SW 1271 (cell line): ENCODE results near the gene MTHFSD.

Source experiments
- DNase-seq, 2 experiments: peaks; one replicate each; lab custom pipeline; 2025; lab: John Stamatoyannopoulos, UW

MTHFSD gene

DNA sequence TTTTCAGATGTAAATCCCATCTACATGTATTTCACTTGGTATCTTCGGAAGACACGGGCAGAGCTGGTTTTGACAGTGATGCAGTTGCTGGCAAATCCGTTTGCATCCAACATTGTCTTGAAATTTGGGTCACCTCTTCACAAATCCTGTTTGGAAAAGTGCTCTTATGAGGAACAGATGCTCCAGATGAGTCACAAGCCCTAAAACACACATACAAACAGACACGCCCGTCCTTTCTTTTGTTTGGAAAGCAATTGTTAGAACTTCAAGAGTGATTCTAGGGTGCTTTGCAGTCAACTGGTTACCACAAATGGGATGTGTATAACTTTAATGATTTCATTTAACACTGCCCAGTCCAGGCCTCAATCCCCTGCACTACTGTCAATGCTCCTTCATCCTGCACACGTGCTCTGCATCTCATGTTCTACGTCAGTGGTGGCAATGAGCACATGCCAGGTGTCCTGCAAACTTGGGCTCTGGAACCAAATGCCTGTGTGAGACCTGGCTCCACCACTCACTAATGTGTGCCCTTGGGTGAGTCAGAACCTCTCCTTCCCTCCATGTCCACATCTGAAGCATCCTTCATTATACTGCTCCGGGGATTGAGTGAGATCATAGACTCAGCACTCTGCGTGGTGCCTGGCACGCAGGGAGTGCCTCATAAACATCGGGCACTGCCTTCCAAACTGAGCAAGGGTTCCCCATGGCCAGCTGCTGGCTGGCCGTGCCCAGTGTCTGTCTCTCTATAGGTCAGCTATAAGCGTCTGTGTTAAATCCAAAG lies 64.0 kb downstream of the MTHFSD start:
- no peak for DNase-seq

- no peak for DNase-seq
These were observed 69.3 kb downstream of the MTHFSD start for GRCh38 chr16:86485746-86486145.

- DNase-seq = no peak
These were observed 70.8 kb downstream of the MTHFSD start for GRCh38 chr16:86484240-86484639.

DNA sequence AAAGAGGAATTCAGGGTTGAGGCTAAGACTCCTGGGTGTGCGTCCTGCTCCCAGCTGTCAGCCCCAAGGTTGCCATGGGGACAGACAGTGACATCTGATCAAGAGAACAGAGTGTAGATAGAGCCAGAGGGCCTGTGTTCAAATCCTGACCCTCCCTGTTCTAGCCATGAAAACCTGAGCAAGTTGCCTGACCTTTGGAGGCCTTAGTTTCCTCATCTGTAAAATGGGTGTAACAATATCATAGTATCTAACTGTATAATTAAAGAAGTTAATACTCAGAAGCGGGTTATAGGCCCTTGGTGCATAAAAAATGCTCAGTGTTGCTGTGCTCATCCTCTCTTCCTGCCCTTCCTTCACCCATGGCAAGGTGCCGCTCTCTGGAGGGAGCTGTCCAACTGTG lies 73.4 kb downstream of the MTHFSD start:
- DNase-seq = no peak

- DNase-seq = no peak
These were observed 74.6 kb downstream of the MTHFSD start for GRCh38 chr16:86480444-86480843.
